K562 (cell line): ENCODE data around the gene IZUMO4. TPM values are rescaled to one million over a fixed set of nuclear protein-coding genes. Genes with fewer than 3 reads are reported as not detected.

ENCODE experiments used
- CBX1 ChIP-seq: sonication (generic); IDR thresholded peaks from 2 replicates; pipeline ENCODE4 v1.6.1; 2016; ENCODE audit warnings: antibody characterized with exemption, low read depth, mild to moderate bottlenecking
- CEBPB ChIP-seq: fragments of 450-650 bp; IDR thresholded peaks from 2 replicates; pipeline ENCODE4 v1.6.1; 2016; ENCODE audit warnings: missing genetic modification characterization, missing compliant biosample characterization
- DEAF1 ChIP-seq: fragments of 450-650 bp; formaldehyde crosslinking; IDR thresholded peaks from 2 replicates; pipeline ENCODE4 v1.4.0; 2020; ENCODE audit warnings: mild to moderate bottlenecking, moderate library complexity
- DIDO1 ChIP-seq: fragments of 450-650 bp; IDR thresholded peaks from 2 replicates; pipeline ENCODE4 v1.6.1; 2016; ENCODE audit warnings: low read depth, missing biosample characterization, missing genetic modification characterization
- ELF4 ChIP-seq: fragments of 450-650 bp; formaldehyde crosslinking; IDR thresholded peaks from 2 replicates; pipeline ENCODE4 v1.4.0; 2022; ENCODE audit warnings: missing genetic modification characterization
- NEUROD1 ChIP-seq: fragments of 150-350 bp; IDR thresholded peaks from 2 replicates; pipeline ENCODE4 v1.6.1; 2014; ENCODE audit warnings: borderline replicate concordance, low read length, low read depth; ENCODE audit not compliant: partially characterized antibody
- PTBP1 ChIP-seq: fragments of 200-400 bp; formaldehyde crosslinking; IDR thresholded peaks from 2 replicates; pipeline ENCODE4 v1.6.1; 2017; ENCODE audit warnings: low read depth, low read length
- USF1 ChIP-seq: sonication (generic); formaldehyde crosslinking; IDR thresholded peaks from 2 replicates; pipeline ENCODE4 v1.9.0; 2022; ENCODE audit warnings: mild to moderate bottlenecking, missing genetic modification reagents
- ZFP36 ChIP-seq: fragments of 150-350 bp; IDR thresholded peaks from 2 replicates; pipeline ENCODE4 v1.6.1; 2018; ENCODE audit warnings: low read length, low read depth; ENCODE audit not compliant: partially characterized antibody
- ZNF121 ChIP-seq: sonication (generic); formaldehyde crosslinking; conservative IDR thresholded peaks from 2 replicates; pipeline ENCODE4 v1.8.0; 2022; ENCODE audit warnings: missing genetic modification reagents
- ZNF318 ChIP-seq, 2 experiments: fragments of 450-650 bp; IDR thresholded peaks; 2 replicates each; pipeline ENCODE4 v1.6.1; 2016; ENCODE audit warnings: mild to moderate bottlenecking in 2 of 2, borderline replicate concordance in 1 of 2, low read depth in 1 of 2, moderate library complexity in 1 of 2
- ZNF395 ChIP-seq: fragments of 200-800 bp; sonication (Bioruptor generic); IDR thresholded peaks from 2 replicates; pipeline ENCODE4 v1.6.1; 2017; ENCODE audit warnings: missing genetic modification characterization, missing compliant biosample characterization
- ZNF445 ChIP-seq: fragments of 250-450 bp; sonication (Bioruptor Pico); IDR thresholded peaks from 2 replicates; pipeline ENCODE4 v1.4.0; 2020; ENCODE audit warnings: low read depth, mild to moderate bottlenecking, moderate library complexity
- polyA plus RNA-seq, 8 experiments: library from polyadenylated mRNA; depleted of rRNA in 4 of 8; stranded (reverse) in 5 of 8; unstranded in 3 of 8; fragments of >200 nt; fragmentation: Nextera tagmentation in 2 of 8; fragmentation: Illumina TruSeq in 1 of 8; extraction: Ambion mirVana in 2 of 8; extraction: Trizol in 1 of 8; gene quantifications; 2 replicates each; pipeline versions ENCODE4 v1.2.1 to v1.2.3, GENCODE V29; 2011 to 2014; ENCODE audit warnings: inconsistent platforms in 1 of 8, missing spikeins in 1 of 8
- total RNA-seq, 7 experiments: library from RNA; depleted of rRNA in 6 of 7; stranded (reverse); fragments of >200 nt in 6 of 7; fragmentation: Illumina TruSeq in 2 of 7; extraction: Trizol in 2 of 7; gene quantifications; 2 replicates each; pipeline versions ENCODE4 v1.2.1 to v1.2.3, GENCODE V29; 2011 to 2021; ENCODE audit warnings: low replicate concordance in 1 of 7
- TF ChIP-seq, protein P1 (sequence below): fragments of 450-650 bp; IDR thresholded peaks from one replicate; pipeline ENCODE4 v1.6.1; 2018; ENCODE audit warnings: mild to moderate bottlenecking, moderate library complexity; ENCODE audit not compliant: partially characterized antibody

The IZUMO4 gene
- total and polyA plus RNA-seq, 9 of the 15 experiments (the other 6 are each of a cell fraction or from before 2014, with no cell fraction given) = 0.07 to 3.9 (median 1.2) TPM

GRCh38 chr19:2049741-2050348, 46.9 kb upstream of the IZUMO4 start (continued):
- TF ChIP-seq DEAF1 (CRISPR knock-in tag) (no peak), ZNF445 (CRISPR knock-in tag) (no peak), CEBPB (tag) (peak; percentile 79), PTBP1 (no peak), ZFP36 (no peak), CBX1 (no peak), ZNF318 (IDR thresholded peaks at IDR 0.05; ENCODE audit: borderline replicate concordance in 1 of 2, low read depth in 1 of 2) (no peak), NEUROD1 (no peak), USF1 (CRISPR knock-in tag) (no peak), DIDO1 (tag) (no peak), ZNF121 (CRISPR knock-in tag) (0 out of 2 replicates have a peak, but pooled peaks have one; percentile 25), ELF4 (CRISPR knock-in tag) (no peak), ZNF395 (CRISPR knock-in tag) (no peak)
- TF ChIP-seq, protein P1, sequence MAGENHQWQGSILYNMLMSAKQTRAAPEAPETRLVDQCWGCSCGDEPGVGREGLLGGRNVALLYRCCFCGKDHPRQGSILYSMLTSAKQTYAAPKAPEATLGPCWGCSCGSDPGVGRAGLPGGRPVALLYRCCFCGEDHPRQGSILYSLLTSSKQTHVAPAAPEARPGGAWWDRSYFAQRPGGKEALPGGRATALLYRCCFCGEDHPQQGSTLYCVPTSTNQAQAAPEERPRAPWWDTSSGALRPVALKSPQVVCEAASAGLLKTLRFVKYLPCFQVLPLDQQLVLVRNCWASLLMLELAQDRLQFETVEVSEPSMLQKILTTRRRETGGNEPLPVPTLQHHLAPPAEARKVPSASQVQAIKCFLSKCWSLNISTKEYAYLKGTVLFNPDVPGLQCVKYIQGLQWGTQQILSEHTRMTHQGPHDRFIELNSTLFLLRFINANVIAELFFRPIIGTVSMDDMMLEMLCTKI = no peak
